Loucy (cell line): ENCODE results near the gene SMIM35.

ENCODE experiments used
- H2AFZ ChIP-seq: fragments of 200-600 bp; sonication (generic); 2 replicates; pipeline ENCODE4 v1.6.0; 2016; ENCODE audit warnings: antibody characterized with exemption, mild to moderate bottlenecking, low read length, moderate library complexity
- H3F3A ChIP-seq: fragments of 200-600 bp; 2 replicates; pipeline ENCODE4 v1.6.0; 2016; ENCODE audit warnings: antibody characterized with exemption, low read depth, mild to moderate bottlenecking
- H3K27me3 ChIP-seq: fragments of 200-600 bp; sonication (generic); 2 replicates; pipeline ENCODE4 v1.6.1; 2014; ENCODE audit warnings: low read length, mild to moderate bottlenecking; ENCODE audit not compliant: insufficient read depth, poor library complexity, severe bottlenecking
- H3K36me3 ChIP-seq: fragments of 200-600 bp; sonication (generic); 2 replicates; pipeline ENCODE4 v1.6.1; 2016; ENCODE audit warnings: low read length; ENCODE audit not compliant: insufficient read depth
- H3K4me1 ChIP-seq: fragments of 200-600 bp; sonication (generic); 2 replicates; pipeline ENCODE4 v1.5.1; 2014; ENCODE audit warnings: low read length, mild to moderate bottlenecking; ENCODE audit not compliant: insufficient read depth, poor library complexity, severe bottlenecking
- H3K4me2 ChIP-seq: fragments of 200-600 bp; sonication (generic); 2 replicates; pipeline ENCODE4 v1.6.0; 2014; ENCODE audit warnings: antibody characterized with exemption, low read length, low read depth, mild to moderate bottlenecking; ENCODE audit not compliant: poor library complexity, severe bottlenecking
- H3K4me3 ChIP-seq: fragments of 200-600 bp; sonication (generic); 2 replicates; pipeline ENCODE4 v1.5.1; 2014; ENCODE audit warnings: low read length, mild to moderate bottlenecking, mixed read lengths; ENCODE audit not compliant: poor library complexity, severe bottlenecking
- H3K79me2 ChIP-seq: fragments of 200-600 bp; sonication (generic); 2 replicates; pipeline ENCODE4 v1.6.1; 2014; ENCODE audit warnings: low read length; ENCODE audit not compliant: insufficient read depth
- H3K9ac ChIP-seq: fragments of 200-600 bp; sonication (generic); 2 replicates; pipeline ENCODE4 v1.6.0; 2014; ENCODE audit warnings: mild to moderate bottlenecking, low read depth, low read length, moderate library complexity; ENCODE audit not compliant: poor library complexity, severe bottlenecking
- H3K9me2 ChIP-seq: fragments of 200-600 bp; sonication (generic); replicated peaks from 2 replicates; pipeline ENCODE4 v1.6.1; 2016; ENCODE audit warnings: low read depth, low read length, mixed read lengths
- H3K9me3 ChIP-seq: fragments of 200-600 bp; sonication (generic); 2 replicates; pipeline ENCODE4 v1.6.1; 2014; ENCODE audit warnings: mild to moderate bottlenecking, antibody characterized with exemption, low read length, low read depth; ENCODE audit not compliant: insufficient read depth
- H4K20me1 ChIP-seq: fragments of 200-600 bp; sonication (generic); 2 replicates; pipeline ENCODE4 v1.6.0; 2014; ENCODE audit warnings: antibody characterized with exemption, low read length, mild to moderate bottlenecking; ENCODE audit not compliant: insufficient read depth, poor library complexity, severe bottlenecking
- EZH2phosphoT487 ChIP-seq: fragments of 200-600 bp; IDR thresholded peaks from 2 replicates; pipeline ENCODE4 v1.6.1; 2018; ENCODE audit warnings: antibody characterized with exemption, mild to moderate bottlenecking, moderate library complexity, borderline replicate concordance
- TF ChIP-seq, protein P1 (sequence below): fragments of 200-600 bp; sonication (generic); conservative IDR thresholded peaks from 2 replicates; pipeline ENCODE4 v1.5.1; 2014; ENCODE audit warnings: mild to moderate bottlenecking, antibody characterized with exemption, low read length

SMIM35 gene

DNA sequence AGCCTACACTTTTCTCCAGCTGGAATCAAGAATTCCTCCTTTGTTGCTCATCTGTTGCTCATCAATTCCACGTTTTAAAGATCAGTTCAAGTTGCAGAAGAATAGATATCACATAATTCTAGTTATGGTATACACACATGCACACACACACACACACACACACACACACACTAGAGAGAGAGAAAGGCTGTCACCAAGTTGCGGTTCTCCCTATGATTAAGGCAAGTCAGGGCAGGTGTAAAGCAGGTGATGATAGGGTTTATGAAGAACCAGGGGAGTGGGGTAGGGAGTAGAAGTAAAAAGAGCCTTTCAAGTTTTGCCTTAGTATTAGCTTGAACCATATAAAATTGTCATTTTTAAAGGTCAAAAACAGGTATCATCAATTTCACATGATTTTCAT lies 41.6 kb downstream of the SMIM35 start:
- H3K79me2 ChIP-seq: no peaks in the 10 kb centered on the region
- H3K4me3 ChIP-seq: no peak overlapping the region

DNA sequence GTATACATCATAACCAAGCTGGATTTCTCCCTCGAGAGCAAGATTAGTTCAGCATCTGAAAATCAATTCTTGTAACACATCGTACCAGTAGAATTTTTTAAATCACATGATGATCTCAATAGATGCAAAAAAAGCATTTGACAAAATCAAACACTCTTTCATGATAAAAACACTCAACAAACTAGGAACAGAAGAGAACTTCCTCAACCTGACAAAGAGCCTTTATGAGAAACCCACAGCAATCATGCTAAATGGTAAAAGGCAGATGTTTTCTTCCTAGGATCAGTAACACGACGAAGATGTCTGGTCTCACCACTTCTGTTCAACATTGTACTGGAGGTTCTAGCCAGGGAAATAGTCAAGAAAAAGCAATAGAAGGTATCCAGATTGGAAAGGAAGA lies 44.0 kb downstream of the SMIM35 start:
- Histone ChIP-seq H4K20me1 (no peaks in the 10 kb centered on the region), H3K36me3 (no peaks in the 10 kb centered on the region)

More for the DNA sequence above, 41.6 kb downstream of the SMIM35 start:
- Histone ChIP-seq H3K27me3 (no peaks in the 10 kb centered on the region), H3K36me3 (no peaks in the 10 kb centered on the region), H3K9me3 (no peaks in the 10 kb centered on the region), H3K9ac (no peak overlapping the region), H2AFZ (no peak overlapping the region), H3K4me1 (peaks cover 28% of the 10 kb centered on the region), H3K4me2 (no peak overlapping the region), H3F3A (no peaks in the 10 kb centered on the region), H4K20me1 (no peaks in the 10 kb centered on the region), H3K9me2 (no peaks in the 10 kb centered on the region)
- no peak for TF ChIP-seq EZH2phosphoT487
- TF ChIP-seq, protein P1, sequence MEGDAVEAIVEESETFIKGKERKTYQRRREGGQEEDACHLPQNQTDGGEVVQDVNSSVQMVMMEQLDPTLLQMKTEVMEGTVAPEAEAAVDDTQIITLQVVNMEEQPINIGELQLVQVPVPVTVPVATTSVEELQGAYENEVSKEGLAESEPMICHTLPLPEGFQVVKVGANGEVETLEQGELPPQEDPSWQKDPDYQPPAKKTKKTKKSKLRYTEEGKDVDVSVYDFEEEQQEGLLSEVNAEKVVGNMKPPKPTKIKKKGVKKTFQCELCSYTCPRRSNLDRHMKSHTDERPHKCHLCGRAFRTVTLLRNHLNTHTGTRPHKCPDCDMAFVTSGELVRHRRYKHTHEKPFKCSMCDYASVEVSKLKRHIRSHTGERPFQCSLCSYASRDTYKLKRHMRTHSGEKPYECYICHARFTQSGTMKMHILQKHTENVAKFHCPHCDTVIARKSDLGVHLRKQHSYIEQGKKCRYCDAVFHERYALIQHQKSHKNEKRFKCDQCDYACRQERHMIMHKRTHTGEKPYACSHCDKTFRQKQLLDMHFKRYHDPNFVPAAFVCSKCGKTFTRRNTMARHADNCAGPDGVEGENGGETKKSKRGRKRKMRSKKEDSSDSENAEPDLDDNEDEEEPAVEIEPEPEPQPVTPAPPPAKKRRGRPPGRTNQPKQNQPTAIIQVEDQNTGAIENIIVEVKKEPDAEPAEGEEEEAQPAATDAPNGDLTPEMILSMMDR: no peak

DNA sequence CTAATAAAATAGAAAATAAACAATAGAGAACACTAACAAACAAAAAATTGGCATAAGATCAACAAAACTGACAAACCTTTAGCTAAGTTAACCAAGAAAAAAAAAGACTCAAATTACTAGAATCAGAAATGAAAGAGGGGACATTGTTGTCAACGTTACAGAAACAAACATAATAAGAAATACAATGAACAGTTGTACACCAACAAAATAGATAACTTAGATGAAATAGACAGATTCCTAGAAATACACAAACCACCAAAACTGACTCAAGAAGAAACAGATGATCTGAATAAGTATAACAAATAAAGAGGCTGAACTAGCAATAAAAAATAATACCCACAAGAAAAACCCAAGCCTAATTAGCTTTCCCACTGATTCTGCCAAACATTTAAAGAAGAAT lies 44.6 kb downstream of the SMIM35 start:
- no peaks in the 10 kb centered on the region for H3K36me3 ChIP-seq
- H3K4me3 ChIP-seq: no peak overlapping the region
- H3K4me2 ChIP-seq: no peak overlapping the region
- H3F3A ChIP-seq: no peaks in the 10 kb centered on the region
- no peaks in the 10 kb centered on the region for H3K9me3 ChIP-seq
- no peaks in the 10 kb centered on the region for H3K9me2 ChIP-seq
- H3K9ac ChIP-seq: no peak overlapping the region
- peaks cover 21% of the 10 kb centered on the region for H3K4me1 ChIP-seq
- H2AFZ ChIP-seq: no peak overlapping the region
- no peaks in the 10 kb centered on the region for H4K20me1 ChIP-seq
- no peaks in the 10 kb centered on the region for H3K27me3 ChIP-seq
- H3K79me2 ChIP-seq: no peaks in the 10 kb centered on the region
- no peak for TF ChIP-seq EZH2phosphoT487
- TF ChIP-seq, protein P1: no peak

More for the DNA sequence above, 44.0 kb downstream of the SMIM35 start:
- Histone ChIP-seq H3K9ac (no peak overlapping the region), H3K4me3 (no peak overlapping the region), H2AFZ (0 out of 2 replicates have a peak overlapping the region, but pooled peaks have one; percentile 47), H3K9me2 (no peaks in the 10 kb centered on the region), H3K9me3 (no peaks in the 10 kb centered on the region), H3K4me2 (no peak overlapping the region), H3F3A (no peaks in the 10 kb centered on the region), H3K79me2 (no peaks in the 10 kb centered on the region), H3K4me1 (peaks cover 28% of the 10 kb centered on the region), H3K27me3 (no peaks in the 10 kb centered on the region)
- TF ChIP-seq EZH2phosphoT487: no peak
- TF ChIP-seq, protein P1: no peak
